HL-60/S4 treated with retinoic acid at 250 ng/mL for 4 days and 3 days (cell line): ENCODE measurements around the gene RNF212B.

Experiments used
- in situ Hi-C: fragments of 300-500 bp; cut with MboI; formaldehyde crosslinking; loops from 2 replicates; pipeline ENCODE4 v1.7.0; 2022; ENCODE audit warnings: low sequenced_read_pairs

The RNF212B gene

DNA sequence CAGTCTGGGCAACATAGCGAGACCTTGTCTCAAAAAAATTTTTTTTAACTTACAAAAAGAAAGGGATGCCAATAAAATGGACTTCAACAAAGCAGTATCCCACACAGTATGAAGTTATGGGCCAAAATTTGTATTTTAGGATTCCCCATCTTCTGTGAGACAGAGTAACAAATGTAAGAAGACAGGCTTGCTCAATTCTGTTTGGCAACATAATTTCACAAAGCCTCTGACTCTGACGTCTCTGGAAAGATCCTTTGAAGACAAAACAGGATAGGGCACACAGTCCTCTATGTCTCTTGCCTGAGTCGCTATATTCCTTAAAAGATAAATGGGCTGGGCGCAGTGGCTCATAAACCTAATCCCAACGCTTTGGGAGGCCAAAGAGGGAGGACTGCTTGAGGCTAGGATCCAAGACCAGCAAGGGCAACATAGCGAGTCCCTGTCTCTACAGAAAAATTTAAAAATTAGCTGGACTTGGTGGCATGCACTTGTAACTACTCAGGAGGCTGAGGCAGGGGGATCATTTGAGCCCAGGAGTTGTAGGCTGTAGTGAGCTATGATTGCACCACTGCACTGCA, 49.3 kb downstream of the RNF212B start:
- in situ Hi-C loops = no loop called here

DNA sequence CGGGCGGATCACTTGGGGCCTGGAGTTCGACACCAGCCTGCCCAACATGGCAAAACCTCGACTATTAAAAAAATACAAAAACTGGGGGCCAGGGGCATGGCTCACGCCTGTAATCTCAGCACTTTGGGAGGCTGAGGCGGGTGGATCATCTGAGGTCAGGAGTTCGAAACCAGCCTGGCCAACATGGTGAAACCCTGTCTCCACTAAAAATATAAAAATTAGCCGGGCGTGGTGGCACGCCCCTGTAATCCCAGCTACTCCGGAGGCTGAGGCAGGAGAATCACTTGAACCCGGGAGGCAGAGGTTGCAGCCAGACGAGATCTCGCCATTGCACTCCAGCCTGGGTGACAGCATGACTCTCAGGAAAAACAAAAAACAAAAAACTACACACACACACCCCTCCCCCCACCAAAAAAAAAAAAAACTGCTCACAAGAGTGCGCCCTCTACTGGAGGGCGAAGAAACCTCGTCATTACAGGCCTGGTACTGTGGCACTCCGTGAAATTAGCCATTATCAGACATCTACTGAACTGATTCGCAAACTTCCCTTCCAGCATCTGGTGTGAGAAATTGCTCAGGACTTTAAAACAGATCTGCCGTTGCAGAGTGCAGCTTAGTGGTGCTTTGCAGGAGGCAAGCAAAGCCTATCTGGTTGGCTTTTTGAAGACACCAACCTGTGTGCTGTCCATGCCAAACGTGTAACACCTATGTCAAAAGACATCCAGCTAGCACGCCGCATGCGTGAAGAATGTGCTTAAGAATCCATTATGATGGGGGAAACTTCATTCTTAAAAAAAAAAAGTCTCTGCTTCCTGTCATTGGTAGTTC, 57.2 kb downstream of the RNF212B start:
- in situ Hi-C loops = no loop called here

GRCh38 chr14:23296012-23296777, 58.5 kb downstream of the RNF212B start:
- in situ Hi-C loops = no loop called here

- in situ Hi-C loops = no loop called here
Measured at GRCh38 chr14:23297096-23297495, 59.4 kb downstream of the RNF212B start.

DNA sequence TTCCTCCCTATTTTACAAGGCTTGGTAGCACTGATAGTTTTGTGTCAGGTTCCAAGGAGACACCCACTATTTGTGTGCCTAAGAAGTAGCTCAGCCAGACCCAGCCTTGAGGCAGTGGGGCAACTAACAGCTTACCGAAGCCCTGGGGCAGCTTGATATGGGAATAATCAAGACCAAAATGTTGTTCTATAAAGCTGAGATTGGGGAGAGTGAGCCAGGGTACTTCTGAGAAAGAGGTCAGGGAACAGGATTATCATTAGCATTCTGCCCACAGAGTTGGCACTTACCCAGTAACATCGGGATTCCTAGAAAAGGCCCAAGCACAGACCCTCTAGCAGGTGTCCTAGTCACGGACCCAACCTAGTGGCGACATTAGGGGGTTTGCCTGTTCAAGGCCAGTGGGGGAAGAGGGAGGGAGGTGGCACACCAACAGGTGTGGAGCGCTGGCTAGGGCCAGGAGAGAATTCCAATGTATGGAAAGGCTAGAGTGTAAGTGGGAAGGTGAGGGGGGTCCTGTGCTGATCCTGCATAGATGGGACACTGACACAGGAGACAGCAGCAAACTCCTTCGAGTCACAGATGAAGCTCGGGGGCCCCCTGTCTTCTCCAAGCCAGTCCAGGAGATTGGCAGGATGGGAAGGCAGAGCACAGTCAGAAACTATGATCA, 60.0 kb downstream of the RNF212B start:
- in situ Hi-C loops = no loop called here

DNA sequence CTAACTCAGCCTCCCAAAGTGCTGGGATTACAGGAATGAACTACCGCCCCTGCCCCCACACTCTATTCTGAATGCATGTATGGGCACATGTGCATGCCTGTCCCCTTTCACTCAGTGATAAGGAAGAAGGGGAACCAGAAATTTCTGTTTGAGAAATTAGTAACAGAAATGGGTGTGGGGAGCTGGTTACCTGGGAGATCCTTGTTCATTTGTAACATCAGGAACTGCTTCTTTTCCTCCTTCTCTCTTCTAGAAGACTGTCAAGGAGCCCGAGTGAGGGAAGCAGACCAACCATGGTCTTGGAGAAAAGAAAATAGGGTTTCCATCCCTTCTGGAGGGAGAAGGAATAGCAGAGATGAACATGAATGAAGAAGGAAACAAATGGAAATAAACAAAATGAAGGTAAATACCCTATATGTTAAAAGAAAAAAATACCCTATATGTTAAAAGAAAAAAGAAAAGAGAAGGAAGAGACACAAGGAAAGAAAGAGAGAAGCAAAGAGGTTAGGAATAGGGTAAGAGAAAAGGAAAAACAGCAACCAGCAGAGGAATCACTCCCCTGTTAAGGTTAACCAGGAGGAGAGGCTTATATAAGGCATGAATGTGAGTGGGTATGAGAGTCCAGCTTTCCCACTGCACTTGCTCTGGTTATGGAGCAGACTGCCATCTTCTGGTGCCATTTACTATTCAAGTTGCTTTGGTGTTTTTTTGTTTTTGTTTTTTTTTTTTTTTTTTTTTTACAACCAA, 61.6 kb downstream of the RNF212B start:
- in situ Hi-C loops = no loop called here

DNA sequence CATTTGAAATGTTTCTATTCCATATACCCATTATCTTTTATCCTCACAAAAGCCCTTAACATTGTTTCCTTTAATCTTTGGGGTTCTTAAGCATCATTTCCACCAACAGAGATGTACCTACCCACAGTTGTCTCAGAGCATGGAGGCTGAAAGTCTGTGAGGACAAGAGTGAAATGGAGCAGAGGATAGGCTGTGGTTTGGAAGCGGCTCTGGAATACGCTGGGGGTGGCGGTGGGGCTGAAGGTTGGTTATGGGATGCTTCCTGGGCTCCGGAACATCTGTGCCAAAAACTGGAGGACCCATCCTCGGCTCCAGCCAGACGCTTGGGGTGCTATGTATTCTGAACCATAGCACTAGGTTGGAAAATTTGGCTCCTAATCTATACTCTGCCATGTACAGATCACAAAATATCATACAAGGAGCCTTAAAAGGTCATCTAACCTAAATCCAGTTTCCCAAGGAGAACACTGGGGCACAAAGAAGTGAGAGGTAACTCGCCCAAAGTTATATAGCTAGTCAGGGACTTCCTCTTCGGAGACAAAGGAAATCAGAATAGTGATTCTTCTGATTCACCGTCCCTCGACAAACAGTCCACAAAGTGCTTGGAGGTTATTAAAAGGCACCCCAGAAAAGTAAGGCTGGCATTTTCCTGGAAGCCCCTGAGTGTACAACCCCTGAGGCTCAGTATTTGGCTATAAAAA, 62.4 kb downstream of the RNF212B start:
- in situ Hi-C loops = no loop called here

DNA sequence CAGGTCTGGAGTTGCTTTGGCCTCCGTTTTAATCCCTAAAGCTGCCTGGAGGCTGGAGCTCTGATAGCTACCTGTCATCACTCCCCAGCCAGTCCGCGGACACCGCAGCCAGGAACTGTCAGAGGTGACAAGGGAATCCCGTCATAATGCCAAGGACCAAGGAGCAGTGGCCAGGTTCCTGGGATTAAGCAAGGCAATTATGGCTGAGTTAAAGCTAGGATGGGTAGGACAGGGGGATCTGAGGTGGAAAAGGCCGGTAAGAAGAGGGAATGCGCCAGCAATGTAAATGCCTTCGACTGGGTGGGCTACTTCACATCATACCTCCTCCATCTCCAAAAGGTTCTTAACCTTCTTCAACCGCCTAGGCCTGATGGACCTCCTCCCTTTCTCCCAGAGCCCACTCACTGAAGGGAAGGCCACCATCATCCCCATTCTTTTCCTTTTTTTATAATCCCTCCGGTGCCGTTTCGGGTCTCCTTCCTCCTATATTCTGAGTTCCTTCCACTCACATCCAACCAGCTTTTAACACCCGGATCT, 63.0 kb downstream of the RNF212B start:
- in situ Hi-C loops = no loop called here

DNA sequence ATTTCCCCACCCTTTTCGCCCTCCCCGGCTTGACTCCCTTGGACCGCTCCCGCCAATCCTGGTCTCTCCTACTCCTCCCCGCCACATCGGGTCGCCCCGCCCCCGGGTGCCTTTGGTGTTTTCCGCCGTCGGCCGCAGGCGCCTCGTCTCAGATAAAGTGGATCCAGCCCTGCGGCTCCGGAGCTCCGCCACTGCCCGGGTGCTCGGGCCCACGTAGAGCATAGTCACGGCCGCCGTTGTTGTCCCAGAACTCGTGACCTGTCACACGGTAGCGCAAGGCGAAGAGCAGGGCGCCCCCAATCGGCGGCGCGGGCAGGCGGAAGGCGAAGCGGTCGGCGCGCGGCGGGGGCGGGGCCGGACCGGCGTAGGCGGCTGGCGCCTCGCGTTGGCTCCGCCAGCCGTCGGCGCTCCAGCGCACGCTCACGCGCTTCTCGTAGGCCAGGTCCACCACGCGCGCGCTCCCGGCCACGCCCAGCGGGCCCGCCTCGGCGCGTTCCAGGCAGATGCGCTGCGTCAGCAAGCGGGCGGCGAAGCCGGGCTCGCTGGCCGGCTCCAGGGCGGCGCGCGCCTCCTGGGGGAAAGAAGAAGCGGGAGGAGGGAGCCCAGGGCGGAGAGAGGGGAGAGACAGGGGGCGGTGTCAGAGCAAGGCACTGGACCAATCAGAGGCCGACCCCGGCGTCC, 63.7 kb downstream of the RNF212B start:
- in situ Hi-C loops = no loop called here

DNA sequence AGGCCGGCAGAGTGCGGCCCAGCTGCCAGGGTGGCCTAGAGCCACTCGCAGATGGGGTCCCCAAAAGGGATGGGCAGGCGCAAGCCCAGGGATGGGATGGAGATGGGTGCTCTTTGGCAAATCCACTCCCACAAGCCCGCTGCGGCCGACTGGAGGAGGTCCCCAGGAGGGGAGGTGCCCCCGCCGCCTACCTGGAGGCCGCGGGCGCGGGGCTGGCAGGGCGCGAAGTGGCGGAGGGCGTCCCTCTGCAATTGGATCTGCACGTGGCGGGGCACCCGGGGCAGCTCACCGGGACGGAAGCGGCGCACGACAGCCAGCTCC, 64.2 kb downstream of the RNF212B start:
- in situ Hi-C loops = no loop called here

DNA sequence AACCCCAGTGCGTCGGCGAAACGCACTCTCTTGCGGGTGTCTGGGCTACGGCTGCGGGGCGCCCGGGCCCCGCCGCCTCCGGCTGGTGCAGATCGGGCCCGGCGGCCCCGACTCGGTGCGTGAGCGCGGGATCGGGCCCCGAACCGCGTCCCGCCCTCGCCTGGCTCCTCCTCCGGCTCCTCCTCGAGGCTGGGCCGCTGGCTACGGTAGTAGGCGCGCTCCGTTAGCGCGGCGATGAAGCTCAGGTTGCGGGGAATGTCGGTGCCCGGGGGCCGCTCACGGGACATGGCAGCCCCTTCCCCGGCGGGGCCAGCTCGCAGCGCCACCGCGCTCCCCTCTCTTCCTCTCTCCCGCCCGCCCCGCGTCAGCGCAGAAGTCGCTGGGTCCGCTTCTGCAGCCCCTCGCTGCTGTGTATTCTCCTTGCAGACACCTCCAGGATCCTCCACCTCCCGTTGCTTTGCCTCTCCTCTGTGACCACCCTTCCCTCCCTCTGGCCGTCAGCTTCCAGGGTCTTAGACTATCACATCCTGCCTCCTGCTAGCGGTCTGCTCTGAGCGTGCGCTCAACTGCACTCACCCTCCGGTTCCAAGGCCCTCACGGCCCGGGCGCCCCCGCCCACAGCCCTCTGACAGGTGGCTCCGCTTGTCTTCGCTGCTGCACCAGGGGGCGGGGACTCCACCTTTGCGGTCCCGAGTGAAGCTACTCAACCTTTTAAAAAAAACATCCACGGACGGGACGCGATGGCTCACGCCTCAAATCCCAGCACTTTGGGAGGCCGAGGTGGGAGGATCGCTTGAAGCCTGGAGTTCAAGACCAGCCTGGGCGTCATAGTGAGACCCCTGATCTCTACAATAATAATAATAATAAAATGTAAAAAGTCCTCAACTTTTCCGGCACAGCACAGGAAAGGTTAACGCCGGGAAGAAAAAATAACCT, 64.8 kb downstream of the RNF212B start, which contains the start of gene PPP1R3E:
Gene PPP1R3E, minus strand, starts transcription at position 570 of the 936 bp plus-strand sequence. Its CDS starts 283 bp downstream, at position 287.
- in situ Hi-C loops = no loop called here

DNA sequence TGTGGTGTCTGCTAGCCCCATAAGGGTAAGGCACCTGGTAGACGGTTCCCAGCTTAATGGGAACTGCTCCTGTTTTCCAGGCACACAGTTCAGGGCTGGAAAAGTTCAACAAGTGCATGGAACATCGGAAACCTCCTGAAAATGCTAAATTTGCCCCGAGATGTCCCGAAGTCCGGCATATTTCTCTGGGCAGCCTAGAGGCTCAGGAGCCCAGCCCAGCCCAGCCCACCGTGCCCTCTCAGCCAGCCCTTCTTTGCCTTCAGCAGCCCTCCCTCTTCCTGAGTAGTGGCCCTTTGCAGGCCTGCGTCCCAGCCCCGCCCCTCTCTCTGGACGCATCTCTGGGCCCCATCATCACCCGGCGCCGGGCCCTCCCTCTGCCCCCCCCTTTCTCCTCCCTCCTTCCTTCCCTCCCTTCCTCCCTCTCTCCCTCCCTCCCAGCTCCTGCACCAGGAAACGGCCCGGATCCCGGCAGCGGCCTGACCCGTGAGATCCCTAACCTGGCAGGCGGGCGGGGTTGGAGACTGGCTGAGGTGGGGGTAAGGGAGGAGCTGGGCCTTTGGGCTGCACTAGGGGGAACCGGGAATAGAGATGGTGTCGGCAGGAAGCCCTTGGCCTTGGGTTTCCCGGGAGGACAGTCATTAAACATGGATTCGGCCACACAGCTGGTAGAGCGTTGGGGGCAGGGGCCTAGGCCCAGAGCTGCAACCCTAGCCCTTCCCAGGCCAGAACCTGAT, 68.8 kb downstream of the RNF212B start, which contains the start of gene BCL2L2:
Gene BCL2L2, plus strand, starts transcription at position 422 of the 734 bp plus-strand sequence. CDS start 935 bp downstream, outside the sequence.
- in situ Hi-C loops = no loop called here

DNA sequence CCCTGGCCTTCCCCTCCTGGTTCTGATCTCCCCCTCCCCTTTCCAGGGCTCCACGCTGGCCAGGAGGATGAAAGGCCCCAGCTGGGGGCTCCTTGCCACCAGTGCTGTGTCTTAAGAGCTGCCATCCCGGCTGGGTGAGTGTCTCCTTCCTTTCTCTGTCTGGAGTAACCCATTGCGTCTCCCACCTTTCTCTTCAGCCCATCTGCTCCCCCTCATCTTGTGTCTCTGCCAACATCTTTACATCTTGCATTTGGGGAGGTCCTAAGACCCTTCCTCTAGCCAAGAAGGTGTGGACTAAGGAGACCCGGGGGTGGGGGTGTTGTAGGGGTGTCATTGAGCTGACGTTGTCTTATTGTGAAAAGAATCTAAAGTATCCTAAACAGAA, 69.4 kb downstream of the RNF212B start:
- in situ Hi-C loops = no loop called here

GRCh38 chr14:23307687-23308644, 70.2 kb downstream of the RNF212B start:
- in situ Hi-C loops = no loop called here

GRCh38 chr14:23308721-23309445, 71.1 kb downstream of the RNF212B start:
- in situ Hi-C loops = no loop called here
